Measurements from ENCODE around the gene ZNF766. TPM values are rescaled to one million over a fixed set of nuclear protein-coding genes. Genes with fewer than 3 reads are reported as not detected.

The ZNF766 gene
- total RNA-seq, 1 donor from 2014 or later: 66.1 TPM

- H2AFZ ChIP-seq (replicated peaks): no peak overlapping the region
- no peaks in the 10 kb centered on the region for H3K9me3 ChIP-seq (ENCODE audit: low read depth)
- no peak overlapping the region for H3K9ac ChIP-seq
- no peak overlapping the region for H3K27ac ChIP-seq
- peaks cover 7% of the 10 kb centered on the region for H3K27me3 Mint-ChIP-seq (ENCODE audit: insufficient read depth, low read depth)
- H3K4me1 Mint-ChIP-seq: no peaks in the 10 kb centered on the region
- peaks cover 79% of the 10 kb centered on the region for H3K36me3 Mint-ChIP-seq
- H3F3A ChIP-seq (ENCODE audit: low read depth): no peaks in the 10 kb centered on the region
- H3K4me2 ChIP-seq: no peak overlapping the region
- no peaks in the 10 kb centered on the region for H3K9me3 Mint-ChIP-seq
- H3K4me1 ChIP-seq: no peaks in the 10 kb centered on the region
- H3K79me2 ChIP-seq (ENCODE audit: low read depth): no peaks in the 10 kb centered on the region
- DNase-seq (ENCODE audit: low spot score): no peak
- H4K20me1 ChIP-seq (ENCODE audit: low read depth): no peaks in the 10 kb centered on the region
- no peak overlapping the region for H3K4me3 ChIP-seq
- no peak overlapping the region for H3K4me3 Mint-ChIP-seq
- TF ChIP-seq EZH2 (IDR thresholded peaks at IDR 0.05) (no peak), EZH2phosphoT487 (IDR thresholded peaks at IDR 0.05) (no peak), CTCF (IDR thresholded peaks at IDR 0.05) (no peak)
- H3K27ac Mint-ChIP-seq: no peak overlapping the region
- peaks cover 5% of the 10 kb centered on the region for H3K36me3 ChIP-seq
- no peaks in the 10 kb centered on the region for H3K27me3 ChIP-seq
These were observed 47.5 kb upstream of the ZNF766 start for GRCh38 chr19:52221831-52222375.

- no peaks in the 10 kb centered on the region for H3K4me1 Mint-ChIP-seq
- Histone ChIP-seq H3K4me3 (no peak overlapping the region), H3K9ac (no peak overlapping the region), H3K36me3 (no peaks in the 10 kb centered on the region), H3K27ac (no peak overlapping the region), H3K79me2 (ENCODE audit: low read depth) (no peaks in the 10 kb centered on the region), H2AFZ (replicated peaks) (no peak overlapping the region), H3F3A (ENCODE audit: low read depth) (no peaks in the 10 kb centered on the region), H3K27me3 (no peaks in the 10 kb centered on the region), H4K20me1 (ENCODE audit: low read depth) (no peaks in the 10 kb centered on the region), H3K9me3 (ENCODE audit: low read depth) (no peaks in the 10 kb centered on the region), H3K4me1 (no peaks in the 10 kb centered on the region), H3K4me2 (no peak overlapping the region)
- no peak for DNase-seq (ENCODE audit: low spot score)
- no peak for TF ChIP-seq EZH2 (IDR thresholded peaks at IDR 0.05)
- TF ChIP-seq CTCF (IDR thresholded peaks at IDR 0.05): no peak
- no peak for TF ChIP-seq EZH2phosphoT487 (IDR thresholded peaks at IDR 0.05)
- peaks cover 79% of the 10 kb centered on the region for H3K36me3 Mint-ChIP-seq
- no peak overlapping the region for H3K27ac Mint-ChIP-seq
- H3K9me3 Mint-ChIP-seq: no peaks in the 10 kb centered on the region
- H3K4me3 Mint-ChIP-seq: no peak overlapping the region
- H3K27me3 Mint-ChIP-seq (ENCODE audit: insufficient read depth, low read depth): peaks cover 9% of the 10 kb centered on the region
These were observed 45.2 kb upstream of the ZNF766 start for GRCh38 chr19:52224211-52224610.

GRCh38 chr19:52226652-52227051 lies 42.7 kb upstream of the ZNF766 start:
- H3K9me3 Mint-ChIP-seq: no peaks in the 10 kb centered on the region
- no peak overlapping the region for H3K4me2 ChIP-seq
- H3K4me1 Mint-ChIP-seq: no peaks in the 10 kb centered on the region
- DNase-seq (ENCODE audit: low spot score): no peak
- H3K27ac Mint-ChIP-seq: no peak overlapping the region
- H3F3A ChIP-seq (ENCODE audit: low read depth): no peaks in the 10 kb centered on the region
- no peak overlapping the region for H2AFZ ChIP-seq (replicated peaks)
- H3K4me3 Mint-ChIP-seq: no peak overlapping the region
- H3K4me3 ChIP-seq: no peak overlapping the region
- H4K20me1 ChIP-seq (ENCODE audit: low read depth): no peaks in the 10 kb centered on the region
- no peak for TF ChIP-seq EZH2phosphoT487 (IDR thresholded peaks at IDR 0.05)
- no peak for TF ChIP-seq EZH2 (IDR thresholded peaks at IDR 0.05)
- TF ChIP-seq CTCF (IDR thresholded peaks at IDR 0.05): no peak
- no peak overlapping the region for H3K27ac ChIP-seq
- peaks cover 71% of the 10 kb centered on the region for H3K36me3 Mint-ChIP-seq
- H3K4me1 ChIP-seq: no peaks in the 10 kb centered on the region
- H3K27me3 ChIP-seq: no peaks in the 10 kb centered on the region
- peaks cover 7% of the 10 kb centered on the region for H3K27me3 Mint-ChIP-seq (ENCODE audit: insufficient read depth, low read depth)
- no peaks in the 10 kb centered on the region for H3K79me2 ChIP-seq (ENCODE audit: low read depth)
- H3K9ac ChIP-seq: no peak overlapping the region
- no peaks in the 10 kb centered on the region for H3K36me3 ChIP-seq
- H3K9me3 ChIP-seq (ENCODE audit: low read depth): no peaks in the 10 kb centered on the region

Data from neural progenitor cell (in vitro differentiated cells).